GM23248 (cell line): ENCODE results near the gene PROCA1. TPM values are rescaled to one million over a fixed set of nuclear protein-coding genes. Genes with fewer than 3 reads are reported as not detected.

Experiments used
- DNase-seq: peaks from one replicate; pipeline ENCODE4 v3.0.0-alpha.2; 2015
- H2AFZ ChIP-seq: fragments of 200-600 bp; sonication (generic); 2 replicates; pipeline ENCODE4 v1.6.1; 2016; ENCODE audit warnings: antibody characterized with exemption
- H3F3A ChIP-seq: fragments of 200-600 bp; sonication (generic); 2 replicates; pipeline ENCODE4 v1.6.1; 2016; ENCODE audit warnings: mild to moderate bottlenecking, antibody characterized with exemption, mixed run types; ENCODE audit not compliant: insufficient read depth
- H3K27ac ChIP-seq: fragments of 200-600 bp; sonication (generic); 2 replicates; pipeline ENCODE4 v1.5.1; 2016; ENCODE audit warnings: mild to moderate bottlenecking
- H3K27me3 ChIP-seq: fragments of 200-600 bp; sonication (generic); replicated peaks from 2 replicates; pipeline ENCODE4 v1.6.1; 2016; ENCODE audit warnings: mild to moderate bottlenecking; ENCODE audit not compliant: insufficient read depth
- H3K36me3 ChIP-seq: fragments of 200-600 bp; sonication (generic); 2 replicates; pipeline ENCODE4 v1.6.1; 2016; ENCODE audit warnings: low read depth, mild to moderate bottlenecking
- H3K4me1 ChIP-seq: fragments of 200-600 bp; sonication (generic); 2 replicates; pipeline ENCODE4 v1.6.1; 2016; ENCODE audit warnings: mild to moderate bottlenecking; ENCODE audit not compliant: insufficient read depth
- H3K4me2 ChIP-seq: fragments of 200-600 bp; sonication (generic); one replicate; pipeline ENCODE4 v1.6.1; 2016; ENCODE audit warnings: mild to moderate bottlenecking; ENCODE audit not compliant: unreplicated experiment
- H3K4me3 ChIP-seq: fragments of 200-600 bp; sonication (generic); 2 replicates; pipeline ENCODE4 v1.5.1; 2016; ENCODE audit warnings: mild to moderate bottlenecking
- H3K79me2 ChIP-seq: fragments of 200-600 bp; sonication (generic); 2 replicates; pipeline ENCODE4 v1.6.1; 2016; ENCODE audit warnings: mild to moderate bottlenecking; ENCODE audit not compliant: insufficient read depth
- H3K9ac ChIP-seq: fragments of 200-600 bp; sonication (generic); 2 replicates; pipeline ENCODE4 v1.6.1; 2016; ENCODE audit warnings: mild to moderate bottlenecking
- H3K9me2 ChIP-seq: fragments of 200-600 bp; sonication (generic); 2 replicates; pipeline ENCODE4 v1.6.1; 2016; ENCODE audit warnings: mixed run types, mild to moderate bottlenecking, moderate library complexity; ENCODE audit not compliant: insufficient read depth
- H3K9me3 ChIP-seq: fragments of 200-600 bp; sonication (generic); one replicate; pipeline ENCODE4 v1.6.1; 2017; ENCODE audit warnings: low read depth
- H4K20me1 ChIP-seq: fragments of 200-600 bp; sonication (generic); 2 replicates; pipeline ENCODE4 v1.6.0; 2016; ENCODE audit not compliant: insufficient read depth
- EZH2 ChIP-seq: fragments of 200-600 bp; sonication (generic); IDR thresholded peaks from 2 replicates; pipeline ENCODE4 v1.6.1; 2018; ENCODE audit warnings: antibody characterized with exemption, mild to moderate bottlenecking; ENCODE audit not compliant: insufficient read depth, poor library complexity, severe bottlenecking
- EZH2phosphoT487 ChIP-seq: fragments of 200-600 bp; sonication (generic); IDR thresholded peaks from 2 replicates; pipeline ENCODE4 v1.6.1; 2018; ENCODE audit warnings: antibody characterized with exemption, moderate library complexity, mild to moderate bottlenecking, low read depth; ENCODE audit not compliant: insufficient read depth
- WGBS, 2 experiments: methylation state at CpG; one replicate each; pipeline ENCODE4 v1.1.6; 2015 to 2017; ENCODE audit warnings: low lambda C conversion rate in 2 of 2, low coverage in 1 of 2; ENCODE audit errors: missing lambda C conversion rate in 2 of 2; 5-methylcytosine and 5-hydroxymethylcytosine counted together
- in situ Hi-C: fragments of 300-500 bp; cut with MboI; formaldehyde crosslinking; loops from 2 replicates; pipeline ENCODE4 v1.15.0; 2020
- polyA plus RNA-seq: library from polyadenylated mRNA; unstranded; fragments of >200 nt; fragmentation: Nextera tagmentation; extraction: Ambion mirVana; gene quantifications from 2 replicates; pipeline ENCODE4 v1.2.1, GENCODE V29; 2016
- total RNA-seq: library from RNA; depleted of rRNA; stranded (reverse); fragments of >200 nt; shearing (Covaris generic); gene quantifications from 2 replicates; pipeline ENCODE4 v1.2.3, GENCODE V29; 2014

PROCA1 gene
- total and polyA plus RNA-seq, 2 experiments from 2014 or later: 0.41 to 0.65 TPM

DNA sequence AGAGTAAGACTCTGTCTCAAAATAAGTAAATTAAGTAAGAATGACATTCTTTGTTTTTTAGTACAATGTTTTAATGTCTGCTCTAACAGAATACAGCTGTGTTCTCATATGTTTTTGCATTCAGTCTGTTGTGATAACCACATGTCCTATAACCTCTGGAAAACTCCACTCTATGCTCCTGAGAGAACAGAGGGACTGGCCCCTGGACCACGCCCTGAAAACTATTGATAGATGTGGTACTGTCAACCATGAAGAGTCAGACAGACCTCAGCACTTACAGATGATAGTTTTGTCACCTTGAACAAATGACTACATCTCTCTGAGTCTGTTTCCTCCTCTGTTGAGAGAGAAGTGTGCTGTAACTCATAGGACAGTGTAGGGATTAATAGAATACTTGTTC lies 41.8 kb downstream of the PROCA1 start:
- H3K4me3 ChIP-seq: no peak overlapping the region
- H3K36me3 ChIP-seq: peaks cover 53% of the 10 kb centered on the region
- peaks cover 7% of the 10 kb centered on the region; the same call in 1 of the 2 replicates for H4K20me1 ChIP-seq
- H3K9ac ChIP-seq: no peak overlapping the region
- no peaks in the 10 kb centered on the region for H3K4me1 ChIP-seq
- H3K27me3 ChIP-seq: no peaks in the 10 kb centered on the region
- H3K9me3 ChIP-seq: no peaks in the 10 kb centered on the region
- DNase-seq: no peak
- H2AFZ ChIP-seq: no peak overlapping the region
- peaks cover 82% of the 10 kb centered on the region for H3K79me2 ChIP-seq
- no peak for TF ChIP-seq EZH2phosphoT487
- TF ChIP-seq EZH2: no peak
- in situ Hi-C loops: no loop called here
- H3K9me2 ChIP-seq: no peaks in the 10 kb centered on the region
- H3F3A ChIP-seq: 0 out of 2 replicates have a peak, but pooled peaks cover 5% of the 10 kb centered on the region
- H3K4me2 ChIP-seq: no peak overlapping the region
- H3K27ac ChIP-seq: no peak overlapping the region
- 96 to 100% methylated on average over 1 of the region's 1 CpG for WGBS, 2 experiments

DNA sequence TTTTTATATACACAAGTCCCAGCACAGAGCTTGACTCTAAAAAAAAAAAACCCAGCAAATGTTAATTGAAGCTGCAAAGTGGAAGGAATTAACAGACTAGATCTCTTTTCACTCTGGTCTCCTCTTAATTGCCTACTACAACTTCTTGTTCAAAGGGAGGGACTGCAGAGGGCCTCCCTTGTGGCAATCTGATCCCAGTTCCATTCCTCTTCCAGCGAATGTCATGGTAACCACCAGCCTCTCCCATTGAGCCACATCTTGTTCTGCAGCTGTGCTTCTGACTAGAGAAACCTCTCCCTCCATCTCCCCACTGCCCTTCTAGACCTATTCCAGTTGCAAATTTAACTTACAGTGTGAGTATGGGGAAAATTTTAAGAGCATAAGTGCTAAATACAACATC lies 43.8 kb downstream of the PROCA1 start:
- TF ChIP-seq EZH2phosphoT487: no peak
- no peak for TF ChIP-seq EZH2
- WGBS, 2 experiments: 54 to 69% methylated on average over 1 of the region's 1 CpG
- no peaks in the 10 kb centered on the region for H3K27me3 ChIP-seq
- H4K20me1 ChIP-seq: peaks cover 7% of the 10 kb centered on the region; the same call in 1 of the 2 replicates
- no peaks in the 10 kb centered on the region for H3K9me2 ChIP-seq
- H3K27ac ChIP-seq: no peak overlapping the region
- H3K9ac ChIP-seq: 0 out of 2 replicates have a peak overlapping the region, but pooled peaks have one; percentile 3
- H3K4me3 ChIP-seq: no peak overlapping the region
- H2AFZ ChIP-seq: no peak overlapping the region
- H3K4me1 ChIP-seq: peaks cover 14% of the 10 kb centered on the region
- no peaks in the 10 kb centered on the region for H3K9me3 ChIP-seq
- H3K36me3 ChIP-seq: peaks cover 33% of the 10 kb centered on the region
- H3F3A ChIP-seq: 0 out of 2 replicates have a peak, but pooled peaks cover 5% of the 10 kb centered on the region
- peaks cover 97% of the 10 kb centered on the region for H3K79me2 ChIP-seq
- in situ Hi-C loops: no loop called here
- H3K4me2 ChIP-seq: no peak overlapping the region
- no peak for DNase-seq

DNA sequence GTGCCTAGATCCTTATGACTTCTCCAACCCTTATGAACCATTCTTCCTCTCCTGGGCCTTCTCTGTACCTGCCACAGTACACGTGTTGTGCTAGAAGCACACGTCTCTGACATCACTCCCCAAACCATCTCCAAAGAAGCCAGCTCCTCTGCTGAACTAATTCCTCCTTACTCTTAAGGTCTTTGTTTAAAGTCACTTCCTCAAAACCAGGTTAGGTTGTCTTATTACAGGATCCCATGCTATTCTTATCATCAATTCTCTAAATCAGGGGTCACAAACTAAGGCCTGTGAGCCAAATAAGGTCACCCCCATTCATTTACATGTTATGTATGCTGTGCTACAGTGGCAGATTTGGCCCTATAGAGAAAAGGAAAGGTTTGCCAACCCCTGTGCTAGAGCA lies 45.7 kb downstream of the PROCA1 start:
- peaks cover 16% of the 10 kb centered on the region for H3K4me1 ChIP-seq
- no peak for TF ChIP-seq EZH2
- no peak for TF ChIP-seq EZH2phosphoT487

DNA sequence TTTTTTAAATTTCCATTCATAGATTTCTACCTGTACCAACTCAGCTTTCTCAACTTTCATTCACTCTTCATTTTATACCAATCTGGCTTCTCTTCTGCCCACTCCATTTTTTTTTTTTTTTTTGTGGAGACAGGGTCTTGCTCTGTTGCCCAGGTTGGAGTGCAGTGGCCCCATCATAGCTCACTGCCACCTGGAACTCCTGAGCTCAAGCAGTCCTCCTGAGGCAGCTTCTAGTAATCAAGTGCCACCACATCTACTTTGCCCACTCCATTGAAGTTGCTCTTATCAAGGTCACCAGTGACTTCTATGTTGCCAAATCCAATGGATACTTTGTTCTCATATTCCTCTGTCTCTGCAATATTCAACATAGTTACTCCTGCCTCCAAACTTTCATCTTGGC lies 48.0 kb downstream of the PROCA1 start:
- TF ChIP-seq EZH2 (no peak), EZH2phosphoT487 (no peak)
- DNase-seq: no peak
- no peaks in the 10 kb centered on the region for H3K27me3 ChIP-seq
- H4K20me1 ChIP-seq: peaks cover 7% of the 10 kb centered on the region; the same call in 1 of the 2 replicates
- H3K4me2 ChIP-seq: peak overlapping the region; percentile 90
- H3K9ac ChIP-seq: peak overlapping the region; percentile 98; the same call in 1 of the 2 replicates
- H3K27ac ChIP-seq: no peak overlapping the region; the same call in 1 of the 2 replicates
- H3K9me3 ChIP-seq: no peaks in the 10 kb centered on the region
- H3K36me3 ChIP-seq: peaks cover 4% of the 10 kb centered on the region; the same call in 1 of the 2 replicates
- in situ Hi-C loops: no loop called here
- peak overlapping the region; percentile 96 for H3K4me3 ChIP-seq
- peaks cover 23% of the 10 kb centered on the region for H3K4me1 ChIP-seq
- H3F3A ChIP-seq: 0 out of 2 replicates have a peak, but pooled peaks cover 9% of the 10 kb centered on the region
- no peaks in the 10 kb centered on the region for H3K9me2 ChIP-seq
- no peak overlapping the region for H2AFZ ChIP-seq
- peaks cover 99% of the 10 kb centered on the region for H3K79me2 ChIP-seq

More for the DNA sequence above, 45.7 kb downstream of the PROCA1 start:
- no peak overlapping the region for H2AFZ ChIP-seq
- peaks cover 7% of the 10 kb centered on the region; the same call in 1 of the 2 replicates for H4K20me1 ChIP-seq
- peaks cover 15% of the 10 kb centered on the region for H3K36me3 ChIP-seq
- in situ Hi-C loops: no loop called here
- no peak overlapping the region for H3K9ac ChIP-seq
- H3K4me2 ChIP-seq: no peak overlapping the region
- H3F3A ChIP-seq: 0 out of 2 replicates have a peak, but pooled peaks cover 9% of the 10 kb centered on the region
- H3K9me3 ChIP-seq: no peaks in the 10 kb centered on the region
- peaks cover 99% of the 10 kb centered on the region for H3K79me2 ChIP-seq
- DNase-seq: no peak
- WGBS, 2 experiments: 82 to 92% methylated on average over 2 of the region's 2 CpGs
- no peak overlapping the region for H3K27ac ChIP-seq
- H3K9me2 ChIP-seq: no peaks in the 10 kb centered on the region
- no peaks in the 10 kb centered on the region for H3K27me3 ChIP-seq
- H3K4me3 ChIP-seq: no peak overlapping the region
